ENCODE results near the gene FLNB. TPM values are rescaled to one million over a fixed set of nuclear protein-coding genes. Genes with fewer than 3 reads are reported as not detected.
A peak's percentile ranks its signal among the peaks of the same experiment; 100 is the strongest.

Gene FLNB
- total and polyA plus RNA-seq, 2 of the 13 experiments (the other 11 are each of a cell fraction or from before 2014, with no cell fraction given) = 106 to 130 TPM

DNA sequence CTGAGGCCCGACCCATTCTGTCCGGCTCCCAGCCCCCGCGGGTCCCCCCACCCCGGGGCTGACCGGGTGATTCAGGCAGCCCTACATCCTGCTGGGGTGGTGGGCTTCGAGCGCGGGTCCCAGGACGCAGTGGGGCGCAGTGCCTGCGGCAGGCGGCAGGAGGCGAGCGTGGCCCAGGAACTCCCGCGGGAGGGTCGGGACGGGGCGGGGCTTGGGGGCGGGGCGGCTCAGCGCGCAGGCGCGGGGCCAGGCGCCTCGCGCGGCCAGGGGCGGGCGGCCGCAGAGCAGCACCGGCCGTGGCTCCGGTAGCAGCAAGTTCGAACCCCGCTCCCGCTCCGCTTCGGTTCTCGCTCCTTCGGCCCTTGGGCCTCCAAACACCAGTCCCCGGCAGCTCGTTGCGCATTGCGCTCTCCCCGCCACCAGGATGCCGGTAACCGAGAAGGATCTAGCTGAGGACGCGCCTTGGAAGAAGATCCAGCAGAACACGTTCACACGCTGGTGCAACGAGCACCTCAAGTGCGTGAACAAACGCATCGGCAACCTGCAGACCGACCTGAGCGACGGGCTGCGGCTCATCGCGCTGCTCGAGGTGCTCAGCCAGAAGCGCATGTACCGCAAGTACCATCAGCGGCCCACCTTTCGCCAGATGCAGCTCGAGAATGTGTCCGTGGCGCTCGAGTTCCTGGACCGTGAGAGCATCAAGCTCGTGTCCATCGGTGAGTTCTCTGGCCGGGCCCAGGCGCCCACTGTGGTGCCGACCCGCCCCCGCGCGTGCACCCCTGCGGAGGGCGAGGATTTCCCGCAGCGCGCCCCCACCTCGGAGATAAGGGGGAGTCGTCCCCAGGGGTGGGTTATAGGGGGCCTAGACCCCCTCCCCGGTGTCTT is at the start of gene FLNB (continued):
- TF ChIP-seq CERS6 (CRISPR knock-in tag; IDR thresholded peaks at IDR 0.05) (no peak), HCFC1 (IDR thresholded peaks at IDR 0.05; ENCODE audit: low read depth, low read length) (no peak), MZF1 (CRISPR knock-in tag; IDR thresholded peaks at IDR 0.05; ENCODE audit: borderline replicate concordance) (no peak), ZNF720 (CRISPR knock-in tag; IDR thresholded peaks at IDR 0.05) (no peak), SMAD9 (CRISPR knock-in tag; IDR thresholded peaks at IDR 0.05) (no peak), CBX1 (IDR thresholded peaks at IDR 0.05; ENCODE audit: low read depth) (no peak), ZFX (CRISPR knock-in tag; IDR thresholded peaks at IDR 0.05; ENCODE audit: low read depth) (peak; percentile 86), TAF15 (IDR thresholded peaks at IDR 0.05; ENCODE audit: low read depth, low read length, poor library complexity, severe bottlenecking) (no peak), ZNF343 (CRISPR knock-in tag; IDR thresholded peaks at IDR 0.05) (no peak), ZNF773 (CRISPR knock-in tag; IDR thresholded peaks at IDR 0.05; ENCODE audit: borderline replicate concordance) (no peak; the same call in 1 of the 2 replicates), IKZF4 (CRISPR knock-in tag; IDR thresholded peaks at IDR 0.05; ENCODE audit: borderline replicate concordance, low read depth, not compliant biosample characterization) (peak; percentile 80), AKAP8 (CRISPR knock-in tag; IDR thresholded peaks at IDR 0.05) (no peak), TMF1 (CRISPR knock-in tag; IDR thresholded peaks at IDR 0.05; ENCODE audit: low read depth) (peak; percentile 62), ZNF883 (CRISPR knock-in tag; IDR thresholded peaks at IDR 0.05; ENCODE audit: not compliant biosample characterization) (peak; percentile 79), HDAC2 (CRISPR knock-in tag; IDR thresholded peaks at IDR 0.05) (no peak), ZNF274 (CRISPR knock-in tag; IDR thresholded peaks at IDR 0.05) (peak; percentile 17; the same call in 1 of the 2 replicates), ZNF263 (CRISPR knock-in tag; IDR thresholded peaks at IDR 0.05) (peak; percentile 69), CEBPG (CRISPR knock-in tag; IDR thresholded peaks at IDR 0.05) (no peak), TRIM22 (IDR thresholded peaks at IDR 0.05) (no peak), MIXL1 (CRISPR knock-in tag; IDR thresholded peaks at IDR 0.05) (no peak), MYC (CRISPR knock-in tag; IDR thresholded peaks at IDR 0.05; ENCODE audit: borderline replicate concordance) (peak; percentile 80; the same call in 1 of the 2 replicates)
- TF ChIP-seq, protein P1, sequence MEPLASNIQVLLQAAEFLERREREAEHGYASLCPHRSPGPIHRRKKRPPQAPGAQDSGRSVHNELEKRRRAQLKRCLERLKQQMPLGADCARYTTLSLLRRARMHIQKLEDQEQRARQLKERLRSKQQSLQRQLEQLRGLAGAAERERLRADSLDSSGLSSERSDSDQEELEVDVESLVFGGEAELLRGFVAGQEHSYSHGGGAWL (CRISPR knock-in tag; IDR thresholded peaks at IDR 0.05) = peak; percentile 80; the same call in 1 of the 2 replicates
- TF ChIP-seq, protein P2, sequence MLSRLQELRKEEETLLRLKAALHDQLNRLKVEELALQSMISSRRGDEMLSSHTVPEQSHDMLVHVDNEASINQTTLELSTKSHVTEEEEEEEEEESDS (CRISPR knock-in tag; IDR thresholded peaks at IDR 0.05; ENCODE audit: borderline replicate concordance) = 0 out of 2 replicates have a peak, but pooled peaks have one; percentile 14
- TF ChIP-seq, protein P3, sequence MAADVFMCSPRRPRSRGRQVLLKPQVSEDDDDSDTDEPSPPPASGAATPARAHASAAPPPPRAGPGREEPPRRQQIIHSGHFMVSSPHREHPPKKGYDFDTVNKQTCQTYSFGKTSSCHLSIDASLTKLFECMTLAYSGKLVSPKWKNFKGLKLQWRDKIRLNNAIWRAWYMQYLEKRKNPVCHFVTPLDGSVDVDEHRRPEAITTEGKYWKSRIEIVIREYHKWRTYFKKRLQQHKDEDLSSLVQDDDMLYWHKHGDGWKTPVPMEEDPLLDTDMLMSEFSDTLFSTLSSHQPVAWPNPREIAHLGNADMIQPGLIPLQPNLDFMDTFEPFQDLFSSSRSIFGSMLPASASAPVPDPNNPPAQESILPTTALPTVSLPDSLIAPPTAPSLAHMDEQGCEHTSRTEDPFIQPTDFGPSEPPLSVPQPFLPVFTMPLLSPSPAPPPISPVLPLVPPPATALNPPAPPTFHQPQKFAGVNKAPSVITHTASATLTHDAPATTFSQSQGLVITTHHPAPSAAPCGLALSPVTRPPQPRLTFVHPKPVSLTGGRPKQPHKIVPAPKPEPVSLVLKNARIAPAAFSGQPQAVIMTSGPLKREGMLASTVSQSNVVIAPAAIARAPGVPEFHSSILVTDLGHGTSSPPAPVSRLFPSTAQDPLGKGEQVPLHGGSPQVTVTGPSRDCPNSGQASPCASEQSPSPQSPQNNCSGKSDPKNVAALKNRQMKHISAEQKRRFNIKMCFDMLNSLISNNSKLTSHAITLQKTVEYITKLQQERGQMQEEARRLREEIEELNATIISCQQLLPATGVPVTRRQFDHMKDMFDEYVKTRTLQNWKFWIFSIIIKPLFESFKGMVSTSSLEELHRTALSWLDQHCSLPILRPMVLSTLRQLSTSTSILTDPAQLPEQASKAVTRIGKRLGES (CRISPR knock-in tag; IDR thresholded peaks at IDR 0.05; ENCODE audit: borderline replicate concordance) = no peak
